Gastroesophageal sphincter (tissue), 3 donors: ENCODE results near the gene SIGLEC15.

Experiments
- CTCF ChIP-seq, 4 experiments: fragments of 200-600 bp in 2 of 4; fragments of 450-650 bp in 2 of 4; sonication (generic) in 1 of 4; IDR thresholded peaks; one replicate each; pipeline ENCODE4 v1.5.1; 2017 to 2019; ENCODE audit warnings: antibody characterized with exemption in 4 of 4, mild to moderate bottlenecking in 2 of 4, moderate library complexity in 2 of 4
- POLR2AphosphoS5 ChIP-seq: sonication (generic); formaldehyde crosslinking; IDR thresholded peaks from one replicate; pipeline ENCODE4 v1.6.1; 2017; ENCODE audit warnings: antibody characterized with exemption

DNA sequence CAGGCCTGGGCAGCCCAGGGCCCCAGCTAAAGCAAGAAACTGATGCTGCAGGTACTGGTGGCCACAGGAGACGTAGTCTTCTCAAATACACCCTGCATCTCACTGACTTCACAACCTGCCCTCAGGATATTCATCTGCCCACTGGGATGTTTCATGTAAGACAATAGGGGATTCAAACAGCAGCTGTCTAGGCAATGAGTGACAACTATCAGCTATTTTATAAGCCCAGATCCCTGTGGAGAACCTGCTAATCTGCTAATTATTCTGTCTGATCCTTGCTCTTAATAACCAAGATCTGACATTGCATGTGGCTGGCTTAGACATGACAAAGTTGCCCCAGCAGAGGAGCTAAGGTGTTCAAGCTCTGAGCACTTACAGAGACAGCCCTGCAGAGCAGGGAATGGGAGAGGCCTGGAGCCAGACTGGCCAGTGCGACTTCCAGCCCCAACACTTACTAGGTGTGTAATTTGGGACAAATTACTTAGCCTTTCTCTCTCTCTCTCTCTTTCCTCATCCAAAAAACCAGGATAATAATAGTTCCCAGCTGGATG is 28.6 kb downstream of the SIGLEC15 start:
- TF ChIP-seq CTCF (IDR thresholded peaks at IDR 0.05) = no peak
- TF ChIP-seq POLR2AphosphoS5 = no peak
